CD4-positive, alpha-beta T cell treated with Interferon alpha-2 for 1 hour (primary cell): ENCODE data around the gene TRUB2.
A peak's percentile ranks its signal among the peaks of the same experiment; 100 is the strongest.

Experiments used
- DNase-seq, 2 donors: peaks; one replicate each; pipeline ENCODE4 v3.0.0-alpha.2; 2020 to 2022

TRUB2 gene, protein sequence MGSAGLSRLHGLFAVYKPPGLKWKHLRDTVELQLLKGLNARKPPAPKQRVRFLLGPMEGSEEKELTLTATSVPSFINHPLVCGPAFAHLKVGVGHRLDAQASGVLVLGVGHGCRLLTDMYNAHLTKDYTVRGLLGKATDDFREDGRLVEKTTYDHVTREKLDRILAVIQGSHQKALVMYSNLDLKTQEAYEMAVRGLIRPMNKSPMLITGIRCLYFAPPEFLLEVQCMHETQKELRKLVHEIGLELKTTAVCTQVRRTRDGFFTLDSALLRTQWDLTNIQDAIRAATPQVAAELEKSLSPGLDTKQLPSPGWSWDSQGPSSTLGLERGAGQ

DNA sequence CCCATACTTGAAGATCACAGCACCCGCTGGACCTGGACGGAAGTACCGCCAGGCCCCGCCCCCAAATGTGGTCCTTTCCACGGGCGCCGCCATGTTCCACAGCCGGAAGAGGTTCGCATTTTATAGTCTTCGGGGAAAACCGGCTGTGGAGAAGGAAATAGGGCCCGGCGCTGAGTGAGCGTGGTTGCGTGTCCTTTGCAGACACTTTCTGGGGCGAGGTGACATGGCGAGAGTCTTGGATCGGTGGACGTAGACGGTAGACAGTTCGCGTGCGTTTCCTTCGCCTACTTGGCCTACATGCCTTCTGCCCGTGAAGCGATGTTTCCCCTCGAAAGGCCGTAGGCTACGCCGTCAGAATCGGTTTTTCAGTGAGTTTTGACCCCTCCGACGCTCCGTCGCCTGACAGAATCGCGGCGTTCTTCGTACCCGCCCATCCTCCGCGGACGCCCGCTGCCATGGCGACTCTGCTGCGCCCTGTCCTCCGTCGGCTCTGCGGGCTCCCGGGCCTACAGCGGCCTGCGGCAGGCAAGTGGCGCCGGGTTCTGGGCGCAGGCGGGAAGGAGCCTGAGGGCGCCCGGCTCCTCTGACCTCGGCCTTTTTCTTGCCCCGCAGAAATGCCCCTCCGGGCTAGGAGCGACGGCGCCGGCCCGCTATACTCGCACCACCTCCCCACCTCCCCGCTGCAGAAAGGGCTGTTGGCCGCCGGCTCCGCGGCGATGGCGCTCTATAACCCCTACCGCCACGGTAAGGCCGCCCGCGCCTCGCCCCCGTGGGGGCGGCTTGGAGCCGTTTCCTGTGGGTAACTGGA lies at the start of gene TRUB2, which contains the start of gene COQ4:
TSS of gene TRUB2 (minus strand) at position 44 of the 808 bp plus-strand sequence. CDS start at position 5, 39 bp downstream.
TSS of gene COQ4 (plus strand) at position 436 of the 808 bp plus-strand sequence. CDS start at position 456, 20 bp downstream.
- DNase-seq: peak; percentile 90 to 95

DNA sequence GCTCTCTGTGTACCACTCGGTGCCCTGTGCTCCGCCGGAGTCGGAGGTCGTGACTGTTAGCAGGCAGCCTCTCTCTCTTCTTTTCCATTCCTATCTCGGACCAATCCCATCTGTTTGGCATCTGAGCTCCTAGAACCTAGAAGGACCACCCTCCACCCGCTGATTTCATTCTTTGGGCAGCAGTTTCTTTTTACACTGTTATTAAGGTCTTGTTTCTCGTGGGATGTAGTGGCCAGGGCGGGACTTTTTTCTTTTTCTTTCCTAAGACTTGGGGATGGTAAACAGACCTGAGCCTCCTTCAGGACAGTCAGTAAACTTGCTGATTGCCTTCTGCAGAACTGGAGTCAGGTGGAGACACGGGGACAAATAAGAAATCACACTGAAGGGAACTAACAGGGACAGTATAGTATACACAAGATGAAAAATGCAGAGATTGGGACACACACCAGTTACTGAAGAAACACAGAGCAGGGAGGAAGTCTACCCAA lies 49.4 kb upstream of the TRUB2 start:
- DNase-seq: no peak

DNA sequence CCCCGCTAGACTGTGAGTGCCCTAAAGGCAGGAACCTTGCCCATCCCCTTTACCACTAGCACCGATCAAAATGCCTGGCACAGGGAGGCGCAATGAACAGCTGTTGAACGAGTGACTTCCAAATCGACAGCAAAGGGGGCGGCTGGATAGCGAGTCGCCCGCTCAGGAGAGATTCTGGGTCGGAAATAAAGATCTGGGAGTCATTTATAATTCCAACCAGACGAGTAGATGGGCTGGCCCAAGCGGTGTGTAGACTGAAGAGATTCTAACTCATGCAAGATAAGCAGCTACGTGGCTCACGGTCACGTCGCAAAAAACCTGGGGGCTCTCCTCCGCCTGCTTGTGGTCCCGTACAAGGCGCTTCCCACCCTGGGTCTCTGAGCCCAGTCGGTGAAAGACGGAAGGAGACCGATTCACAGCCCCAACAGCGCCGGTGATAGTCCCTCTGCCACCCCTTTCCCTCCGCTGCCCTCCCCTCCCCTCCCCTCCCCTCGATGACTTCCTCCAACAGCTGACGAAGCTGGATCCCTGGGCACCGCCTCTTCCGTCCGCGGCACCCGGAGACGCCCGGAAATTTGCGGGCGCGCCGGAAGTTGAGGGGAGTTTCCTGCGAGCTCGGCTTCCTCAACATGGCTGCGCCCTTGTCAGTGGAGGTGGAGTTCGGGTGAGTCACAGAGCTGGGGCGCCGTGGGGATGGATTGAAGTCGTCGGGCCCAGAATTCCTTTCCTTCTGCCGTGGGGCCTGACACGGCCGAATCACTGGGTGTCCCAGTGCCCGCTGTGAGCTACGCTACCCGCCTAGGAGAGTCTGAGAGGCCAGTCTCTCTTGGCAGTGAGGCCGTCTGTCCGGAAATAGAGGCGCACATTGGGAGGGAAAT lies 48.7 kb upstream of the TRUB2 start, which contains the start of gene URM1:
TSS of gene URM1 (plus strand) at position 623 of the 878 bp plus-strand sequence. CDS start at position 630, 7 bp downstream.
- peak; percentile 95 for DNase-seq

DNA sequence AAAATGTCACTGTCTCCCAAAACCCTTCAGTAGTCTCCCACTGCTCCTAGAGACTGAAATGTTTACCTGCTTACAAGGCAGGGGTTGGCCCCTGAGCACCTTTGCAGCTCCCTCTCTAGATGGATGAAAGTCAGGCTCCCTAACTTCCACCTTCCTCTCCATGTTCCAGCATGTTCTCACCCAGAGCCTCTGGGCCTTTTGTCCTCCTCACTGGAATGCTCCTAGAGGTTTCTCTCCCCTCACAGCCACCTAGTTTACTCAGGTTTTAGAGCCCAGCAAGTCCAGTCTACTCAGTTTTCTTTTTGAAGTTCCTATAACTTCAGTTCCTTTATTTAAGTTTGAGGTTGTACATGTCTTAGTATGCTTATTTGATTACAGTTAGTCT lies 48.1 kb upstream of the TRUB2 start:
- no peak for DNase-seq

DNA sequence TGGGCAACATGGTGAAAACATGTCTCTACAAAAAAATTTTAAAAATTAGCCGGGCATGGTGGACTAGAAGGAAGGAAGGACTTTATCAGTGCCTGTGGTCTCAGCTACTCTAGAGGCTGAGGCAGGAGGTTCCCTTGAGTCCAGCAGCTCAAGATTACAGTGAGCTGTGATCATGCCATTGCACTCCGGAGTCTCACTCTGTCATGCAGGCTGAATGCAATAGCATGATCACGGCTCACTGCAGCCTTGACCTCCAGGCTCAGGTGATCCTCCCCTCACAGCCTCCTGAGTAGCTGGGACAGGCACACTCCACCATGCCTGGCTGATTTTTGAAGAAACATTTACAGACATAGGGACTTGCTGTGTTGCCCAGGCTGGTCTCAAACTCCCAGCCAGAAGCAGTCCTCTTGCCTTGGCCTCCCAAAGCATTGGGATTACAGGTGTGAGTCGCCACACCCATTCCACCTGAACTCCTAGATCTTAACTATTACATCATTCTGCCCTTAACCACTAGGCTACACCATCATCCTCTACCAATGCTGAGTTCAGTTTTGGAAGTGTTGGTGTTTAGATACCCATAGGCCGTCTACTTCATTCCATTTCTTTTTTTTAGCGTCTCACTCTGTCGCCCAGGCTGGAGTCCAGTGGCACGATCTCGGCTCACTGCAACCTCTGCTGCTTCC lies 46.9 kb upstream of the TRUB2 start:
- no peak for DNase-seq

DNA sequence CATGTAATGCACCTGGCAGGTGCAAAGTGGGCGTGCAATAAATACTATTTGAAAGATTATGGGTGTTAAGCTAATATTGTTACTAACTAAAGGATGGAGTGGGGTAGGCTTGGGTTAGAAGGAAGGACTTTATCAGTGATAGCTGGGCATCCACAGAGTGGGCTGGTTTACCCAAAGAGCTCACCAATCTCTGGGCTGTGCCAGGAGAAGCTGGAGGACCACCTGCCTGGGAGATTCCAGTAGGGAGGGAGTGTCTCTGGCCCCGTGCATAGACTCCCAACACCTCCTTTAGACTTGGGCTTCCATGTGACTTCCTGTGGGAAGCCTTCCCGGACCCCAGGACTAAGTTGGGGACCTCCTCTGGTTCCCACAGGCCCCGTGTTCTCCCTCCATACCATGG lies 43.3 kb upstream of the TRUB2 start:
- DNase-seq: no peak

DNA sequence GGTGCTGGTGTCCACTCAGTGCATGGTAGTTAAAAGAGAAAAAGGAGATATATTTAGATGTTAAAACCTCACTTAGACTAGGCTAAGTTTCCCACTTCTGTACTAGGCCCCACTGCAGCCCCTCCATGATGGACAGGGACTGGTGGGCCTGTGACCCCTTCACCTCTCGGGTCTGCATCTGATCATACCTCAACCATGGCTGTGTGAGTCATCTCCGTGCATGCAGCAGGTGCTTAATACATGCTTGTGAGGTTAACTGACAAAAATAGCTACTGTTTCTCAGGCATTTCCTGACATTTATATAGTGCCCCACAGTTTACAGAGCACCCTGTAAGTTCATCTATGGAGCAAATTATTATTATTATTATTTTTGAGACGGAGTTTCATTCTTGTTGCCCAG lies 40.5 kb upstream of the TRUB2 start:
- no peak for DNase-seq

DNA sequence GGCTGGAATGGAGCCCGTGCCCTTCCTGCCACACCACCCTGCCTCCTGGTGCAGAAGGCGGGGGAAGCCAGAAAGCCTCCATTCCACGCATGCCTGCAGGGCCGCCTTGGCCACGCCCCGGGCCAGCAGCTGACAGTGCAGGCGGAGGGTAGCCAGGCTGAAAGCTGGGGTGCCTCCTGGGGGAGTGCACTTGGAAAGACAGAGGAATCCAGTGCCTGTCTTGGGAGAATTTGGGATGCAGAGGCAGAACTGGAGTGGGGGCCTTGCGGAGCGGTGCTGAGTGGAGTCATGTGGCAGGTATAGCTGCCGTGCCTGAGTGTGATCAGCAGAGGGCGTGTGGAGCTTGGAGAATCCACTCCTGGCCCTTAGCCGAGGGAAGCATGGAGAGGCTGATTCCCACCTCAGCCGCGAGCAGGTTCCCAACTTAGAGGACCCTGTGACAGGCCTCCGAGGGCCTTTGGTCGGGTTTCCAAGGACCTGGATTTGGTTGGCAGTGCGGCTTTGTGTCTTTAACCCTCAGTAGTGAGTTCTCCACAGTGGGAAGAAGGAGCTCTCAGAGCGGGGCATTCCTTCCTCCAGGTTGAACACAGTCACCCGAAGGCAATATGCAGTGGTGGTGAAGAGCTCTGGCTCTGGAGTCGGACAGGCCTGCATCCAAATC lies 39.9 kb upstream of the TRUB2 start:
- peak; percentile 63 to 71 for DNase-seq

DNA sequence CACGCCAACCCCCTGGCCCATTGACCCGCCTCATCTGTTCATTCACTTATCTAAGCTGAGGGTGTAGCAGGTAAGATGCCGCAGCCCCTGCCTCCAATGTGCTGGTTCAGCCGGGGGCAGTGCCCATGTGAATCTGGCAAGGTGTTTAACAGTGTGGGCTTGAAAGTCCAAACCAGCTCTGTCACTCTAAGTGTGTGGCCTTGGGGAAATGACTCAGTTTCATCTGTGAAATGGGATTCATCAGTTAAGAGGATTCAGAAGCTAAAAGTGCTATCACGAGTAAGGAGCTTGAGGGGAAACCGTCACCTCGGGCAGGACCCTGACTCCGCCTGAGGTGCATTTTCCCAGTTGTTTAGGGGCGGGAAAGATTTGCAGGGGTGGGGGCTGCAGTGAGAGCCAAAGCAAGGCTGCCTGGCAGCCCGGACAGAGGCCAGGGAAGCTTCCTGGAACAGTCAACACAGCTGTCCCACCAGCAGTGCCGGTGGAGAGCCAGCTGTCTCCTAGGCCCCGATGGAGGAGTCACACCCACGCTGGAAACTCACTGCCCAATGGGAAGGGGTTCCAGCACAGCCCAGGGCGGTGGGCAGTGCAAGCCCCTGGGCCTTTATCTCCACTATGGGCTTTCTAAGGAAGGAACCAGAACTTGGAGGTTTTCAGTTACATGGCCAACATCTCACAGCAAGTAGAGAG lies 39.2 kb upstream of the TRUB2 start:
- DNase-seq: no peak

DNA sequence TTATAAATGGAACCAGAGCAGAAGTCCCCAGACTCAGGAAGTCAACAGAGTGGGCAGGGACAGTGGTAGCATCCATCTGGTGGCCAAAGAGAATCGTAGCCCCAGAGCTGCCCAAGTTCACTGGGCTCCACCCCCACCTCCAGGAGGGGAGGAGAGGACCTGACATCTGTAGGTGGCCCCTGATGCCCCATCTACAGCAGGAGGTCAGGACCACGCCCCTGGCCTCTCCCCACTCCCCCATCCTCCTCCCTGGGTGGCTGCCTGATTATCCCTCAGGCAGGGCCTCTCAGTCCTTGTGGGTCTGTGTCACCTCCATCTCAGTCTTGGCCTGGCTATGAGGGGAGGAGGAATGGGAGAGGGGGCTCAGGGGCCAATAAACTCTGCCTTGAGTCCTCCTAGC lies 38.6 kb upstream of the TRUB2 start:
- no peak for DNase-seq

DNA sequence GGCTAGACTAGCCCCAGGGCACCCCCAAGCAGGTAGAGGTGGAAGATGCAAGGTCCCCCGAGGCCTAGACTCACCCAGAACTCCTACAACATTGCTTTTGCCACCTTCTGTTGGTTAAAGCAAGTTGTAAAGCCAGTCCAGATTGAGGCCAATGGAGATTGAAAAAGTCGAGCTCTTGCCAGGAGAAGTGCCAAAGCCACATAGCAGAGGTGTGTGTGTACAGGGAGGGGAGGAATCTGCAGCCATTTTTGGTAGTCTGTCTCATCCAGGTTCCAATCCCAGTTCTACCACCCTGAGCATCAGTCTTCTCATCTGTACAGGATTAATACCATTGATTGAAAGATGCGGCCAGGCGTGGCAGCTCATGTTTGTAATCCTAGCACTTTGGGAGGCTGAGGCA lies 36.6 kb upstream of the TRUB2 start:
- no peak for DNase-seq

DNA sequence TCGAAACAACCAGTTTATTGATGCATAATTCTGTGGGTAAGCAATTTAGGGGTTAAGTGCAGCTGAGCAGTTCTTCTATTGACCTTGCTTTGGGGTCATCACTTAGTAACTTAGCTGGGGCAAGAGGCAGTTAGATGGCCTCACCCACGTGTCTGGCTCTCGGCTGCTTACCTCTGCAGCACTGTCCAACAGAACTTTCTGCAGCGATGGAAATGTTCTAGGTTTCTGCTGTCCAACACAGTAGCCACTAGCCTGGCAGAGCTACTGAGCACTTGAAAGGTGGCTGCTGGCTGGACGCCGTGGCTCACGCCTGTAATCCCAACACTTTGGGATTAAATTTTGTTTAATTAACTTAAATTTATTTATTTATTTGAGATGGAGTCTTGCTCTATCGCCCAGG lies 35.8 kb upstream of the TRUB2 start:
- no peak for DNase-seq

DNA sequence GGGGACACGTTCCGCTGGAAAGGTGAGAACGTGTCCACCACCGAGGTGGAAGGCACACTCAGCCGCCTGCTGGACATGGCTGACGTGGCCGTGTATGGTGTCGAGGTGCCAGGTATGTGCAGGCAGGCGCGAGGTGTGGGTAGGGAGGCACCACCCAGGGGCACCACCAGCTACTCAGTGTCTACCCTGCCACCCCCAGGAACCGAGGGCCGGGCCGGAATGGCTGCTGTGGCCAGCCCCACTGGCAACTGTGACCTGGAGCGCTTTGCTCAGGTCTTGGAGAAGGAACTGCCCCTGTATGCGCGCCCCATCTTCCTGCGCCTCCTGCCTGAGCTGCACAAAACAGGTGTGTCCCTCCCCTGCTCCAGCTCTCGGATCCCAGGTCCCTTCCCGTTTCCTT lies 33.2 kb upstream of the TRUB2 start:
- DNase-seq: no peak

DNA sequence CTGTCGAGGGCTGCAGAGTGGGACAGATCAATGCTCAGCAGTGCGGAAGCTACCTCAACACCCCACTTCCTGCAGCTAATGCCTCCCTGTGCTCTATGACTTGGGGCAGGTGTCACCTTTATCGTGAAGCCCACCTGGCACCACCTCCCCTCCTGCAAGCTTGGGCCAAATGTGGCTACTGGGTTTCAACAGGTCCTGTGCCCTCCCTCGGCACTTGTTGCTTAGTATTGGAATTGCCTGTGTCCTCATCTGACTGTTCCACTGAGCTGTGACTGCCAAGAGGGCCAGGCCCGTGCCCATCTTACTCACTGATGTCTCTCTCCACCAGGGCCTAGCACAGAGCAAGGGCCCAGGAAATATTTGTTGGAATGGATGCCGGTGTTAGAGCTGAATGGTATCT lies 27.5 kb upstream of the TRUB2 start:
- DNase-seq: no peak

DNA sequence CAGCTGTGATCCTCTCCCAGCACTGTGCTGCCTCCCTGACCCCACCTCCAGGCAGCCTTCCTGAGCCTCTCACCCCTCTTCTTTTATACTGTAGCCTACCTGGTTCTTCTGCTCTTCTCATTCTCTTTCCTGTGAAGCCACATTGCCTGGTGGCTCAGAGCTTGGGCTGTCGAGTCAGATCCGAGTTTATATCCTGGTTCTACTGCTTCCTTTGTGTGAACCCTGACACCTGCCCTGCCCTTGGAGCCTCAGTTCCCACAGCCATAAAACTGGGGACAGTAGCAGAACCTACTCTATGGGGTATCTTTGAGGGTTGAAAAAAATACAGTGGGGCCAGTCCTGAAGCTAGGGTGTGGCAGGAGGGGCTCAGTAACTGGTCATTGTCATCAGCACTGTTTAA lies 26.9 kb upstream of the TRUB2 start:
- DNase-seq: no peak

DNA sequence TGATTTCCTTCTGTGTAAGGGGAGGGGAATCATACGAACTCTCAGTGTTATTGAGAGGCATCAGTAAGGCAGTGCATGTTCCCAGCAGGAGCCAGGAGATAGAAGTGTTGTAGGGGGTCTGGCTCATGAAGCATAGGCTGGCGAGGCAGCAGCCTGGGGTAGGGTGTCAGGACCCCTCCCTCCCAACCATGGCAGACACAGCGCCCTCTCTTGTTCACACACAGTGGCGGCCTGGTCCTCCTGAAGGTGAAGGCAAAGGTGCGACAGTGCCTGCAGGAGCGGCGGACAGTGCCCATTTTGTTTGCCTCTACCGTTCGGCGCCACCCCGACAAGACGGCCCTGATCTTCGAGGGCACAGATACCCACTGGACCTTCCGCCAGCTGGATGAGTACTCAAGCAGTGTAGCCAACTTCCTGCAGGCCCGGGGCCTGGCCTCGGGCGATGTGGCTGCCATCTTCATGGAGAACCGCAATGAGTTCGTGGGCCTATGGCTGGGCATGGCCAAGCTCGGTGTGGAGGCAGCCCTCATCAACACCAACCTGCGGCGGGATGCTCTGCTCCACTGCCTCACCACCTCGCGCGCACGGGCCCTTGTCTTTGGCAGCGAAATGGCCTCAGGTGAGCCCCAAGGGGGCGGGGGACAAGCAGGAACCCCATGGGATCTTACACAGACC lies 22.8 kb upstream of the TRUB2 start:
- no peak for DNase-seq

DNA sequence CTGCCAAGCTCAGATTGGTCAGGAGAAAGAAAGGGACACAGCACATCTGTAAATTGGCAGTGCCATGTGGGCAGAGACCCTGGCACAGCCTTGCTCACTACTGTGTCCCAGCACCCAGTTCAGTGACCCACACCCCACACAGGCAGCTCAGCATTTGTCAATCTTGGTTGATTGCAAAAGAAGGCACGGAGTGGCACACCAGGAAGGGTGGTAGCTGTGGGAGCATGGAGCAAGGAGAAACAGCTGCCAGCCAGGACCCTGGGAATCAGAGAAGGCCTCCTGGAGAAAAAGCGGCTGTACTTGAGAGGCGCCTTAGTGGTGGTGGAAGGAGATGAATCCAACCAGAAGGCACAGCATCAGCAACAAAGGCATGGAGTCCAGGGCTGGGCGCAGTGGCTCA lies 21.6 kb upstream of the TRUB2 start:
- no peak for DNase-seq

DNA sequence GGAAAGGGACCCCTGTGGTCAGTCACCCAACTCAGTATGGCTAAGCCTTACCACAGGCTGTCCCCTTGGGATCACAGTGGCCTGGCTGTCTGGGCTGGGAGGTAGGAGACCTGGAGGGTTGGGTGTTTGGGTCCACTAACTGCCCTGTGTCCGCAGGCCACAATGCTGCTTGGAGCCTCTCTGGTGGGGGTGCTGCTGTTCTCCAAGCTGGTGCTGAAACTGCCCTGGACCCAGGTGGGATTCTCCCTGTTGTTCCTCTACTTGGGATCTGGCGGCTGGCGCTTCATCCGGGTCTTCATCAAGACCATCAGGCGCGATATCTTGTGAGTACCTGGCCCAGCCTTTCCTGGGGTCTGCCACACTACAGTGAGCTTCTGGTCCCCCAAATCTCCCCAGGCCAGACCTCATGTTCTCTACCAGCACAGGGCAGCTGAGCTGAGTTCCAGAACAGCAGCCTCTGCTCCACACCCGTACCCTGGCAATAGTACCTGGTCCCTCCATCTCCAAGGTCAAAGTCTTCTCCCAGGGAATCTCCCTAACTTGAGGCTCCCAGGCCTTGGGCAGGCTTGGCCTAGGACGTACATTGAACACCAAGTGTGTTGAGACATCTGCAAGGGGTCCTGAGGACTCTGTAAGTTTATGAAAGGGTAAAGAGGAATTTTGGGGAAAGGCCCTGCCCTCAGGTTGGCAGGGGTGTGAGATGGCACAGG lies 20.9 kb upstream of the TRUB2 start:
- no peak for DNase-seq

DNA sequence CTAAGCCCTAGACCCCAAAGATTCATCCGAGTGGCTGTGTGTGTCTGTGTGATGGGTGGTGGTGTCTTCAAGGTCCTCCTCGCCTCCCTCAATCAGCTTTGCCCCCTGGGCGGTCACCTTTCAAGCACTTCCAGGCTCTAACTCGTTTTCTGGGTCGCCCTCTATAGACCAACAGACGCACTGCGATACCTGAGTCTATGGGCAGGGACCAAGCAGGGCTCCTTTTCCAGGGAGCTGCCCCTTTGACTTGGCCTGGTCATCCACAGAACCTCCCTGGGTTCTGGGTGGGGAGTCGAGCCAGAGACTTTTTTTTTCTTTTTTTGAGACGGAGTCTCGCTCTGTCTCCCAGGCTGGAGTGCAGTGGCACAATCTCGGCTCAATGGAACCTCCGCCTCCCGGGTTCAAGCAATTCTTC lies 19.2 kb upstream of the TRUB2 start:
- DNase-seq: peak; percentile 70 to 81
